Vagina (tissue), 2 donors: ENCODE data around the gene HACD2. TPM values are rescaled to one million over a fixed set of nuclear protein-coding genes. Genes with fewer than 3 reads are reported as not detected.
A peak's percentile ranks its signal among the peaks of the same experiment; 100 is the strongest.

Source experiments
- DNase-seq, 2 donors: peaks; one replicate each; pipeline ENCODE4 v3.0.0-alpha.2; 2017; ENCODE audit errors: extremely low spot score in 2 of 2
- H3K27ac ChIP-seq: fragments of 200-600 bp; sonication (generic); one replicate; pipeline ENCODE4 v1.5.1; 2019
- H3K27me3 ChIP-seq: fragments of 200-600 bp; sonication (generic); one replicate; pipeline ENCODE4 v1.5.1; 2019
- H3K36me3 ChIP-seq, 2 donors: fragments of 200-600 bp; sonication (generic); one replicate each; pipeline ENCODE4 v1.5.1; 2017 to 2019
- H3K4me1 ChIP-seq: fragments of 200-600 bp; sonication (generic); one replicate; pipeline ENCODE4 v1.5.1; 2019
- H3K4me3 ChIP-seq, 2 donors: fragments of 200-600 bp; sonication (generic); 1 replicate in 1 of 2; 2 replicates in 1 of 2; pipeline ENCODE4 v1.5.1; 2016 to 2019
- H3K9me3 ChIP-seq: fragments of 200-600 bp; sonication (generic); one replicate; pipeline ENCODE4 v1.5.1; 2019
- CTCF ChIP-seq, 3 experiments: fragments of 450-650 bp in 2 of 3; fragments of 200-600 bp in 1 of 3; sonication (generic) in 1 of 3; IDR thresholded peaks; one replicate each; pipeline ENCODE4 v1.5.1; 2017 to 2019; ENCODE audit warnings: antibody characterized with exemption in 3 of 3, mild to moderate bottlenecking in 2 of 3, moderate library complexity in 2 of 3
- POLR2A ChIP-seq, 2 donors: fragments of 450-650 bp; IDR thresholded peaks; one replicate each; pipeline ENCODE4 v1.6.1; 2017; ENCODE audit warnings: antibody characterized with exemption in 2 of 2, mild to moderate bottlenecking in 2 of 2, moderate library complexity in 2 of 2
- POLR2AphosphoS5 ChIP-seq, 2 donors: sonication (generic); formaldehyde crosslinking; IDR thresholded peaks; one replicate each; pipeline ENCODE4 v1.9.0; 2017; ENCODE audit warnings: antibody characterized with exemption in 2 of 2, mild to moderate bottlenecking in 2 of 2, low read depth in 1 of 2; ENCODE audit not compliant: insufficient read depth in 1 of 2
- intact Hi-C: fragments of 100-400 bp; cut with DNase I; formaldehyde crosslinking; loops from one replicate; pipeline ENCODE4 v1.15.1; 2023
- total RNA-seq: library from RNA; depleted of rRNA; stranded (reverse); fragments of >200 nt; gene quantifications from one replicate; pipeline ENCODE4 v1.2.3, GENCODE V29; 2016

HACD2 gene
- total RNA-seq, 1 donor from 2014 or later = 26.3 TPM

- Histone ChIP-seq H3K27ac (no peak overlapping the region), H3K27me3 (no peaks in the 10 kb centered on the region), H3K4me3 (no peak overlapping the region), H3K36me3 (no peaks in the 10 kb centered on the region), H3K4me1 (no peaks in the 10 kb centered on the region), H3K9me3 (no peaks in the 10 kb centered on the region)
- intact Hi-C loops = no loop called here
- DNase-seq = peak in 1 of 2 donors; percentile 91
- TF ChIP-seq POLR2AphosphoS5 (IDR thresholded peaks at IDR 0.05; ENCODE audit: insufficient read depth in 1 of 2, low read depth in 1 of 2) = no peak
- TF ChIP-seq POLR2A (IDR thresholded peaks at IDR 0.05) = no peak
- no peak for TF ChIP-seq CTCF (IDR thresholded peaks at IDR 0.05)
These were observed 113.7 kb downstream of the HACD2 start for GRCh38 chr3:123471106-123471505.

DNA sequence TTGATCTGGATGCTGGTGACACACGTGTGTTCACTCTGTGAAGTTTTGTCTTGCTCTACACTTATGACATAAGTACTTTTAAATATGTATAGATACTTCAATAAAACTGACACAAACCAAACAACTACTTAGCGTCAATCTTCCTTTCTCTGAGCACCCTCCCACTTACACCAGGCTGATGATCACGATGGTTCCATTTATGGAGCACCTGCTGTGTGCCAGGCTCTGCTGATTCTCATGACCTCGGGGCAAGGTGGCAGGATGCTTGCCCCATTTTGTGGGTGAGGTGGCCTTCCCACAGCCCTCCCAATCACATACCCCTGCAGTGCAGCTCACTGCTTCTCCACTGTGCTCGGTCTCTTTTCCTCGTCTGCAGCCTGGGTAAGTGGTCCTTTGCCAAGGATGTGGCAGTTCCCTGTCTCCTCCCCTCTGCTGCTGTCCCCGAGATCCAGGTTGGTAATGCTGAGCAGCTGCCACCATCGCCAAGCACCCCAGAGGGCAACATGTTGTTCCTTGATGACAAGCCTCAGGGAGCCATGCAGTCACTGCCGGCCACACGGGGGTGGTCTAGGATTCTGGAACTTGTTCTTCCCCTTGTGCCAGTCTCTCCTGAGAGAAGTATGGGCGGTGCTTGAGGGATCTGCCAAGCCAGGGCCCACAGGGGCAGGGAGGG, 115.4 kb downstream of the HACD2 start:
- no peaks in the 10 kb centered on the region for H3K9me3 ChIP-seq
- no peaks in the 10 kb centered on the region for H3K36me3 ChIP-seq
- no peak overlapping the region for H3K4me3 ChIP-seq
- TF ChIP-seq POLR2A (IDR thresholded peaks at IDR 0.05) = no peak
- TF ChIP-seq POLR2AphosphoS5 (IDR thresholded peaks at IDR 0.05; ENCODE audit: insufficient read depth in 1 of 2, low read depth in 1 of 2) = no peak
- no peak for TF ChIP-seq CTCF (IDR thresholded peaks at IDR 0.05)
- no peaks in the 10 kb centered on the region for H3K27me3 ChIP-seq
- no peak for DNase-seq
- no peaks in the 10 kb centered on the region for H3K4me1 ChIP-seq
- intact Hi-C loops = no loop called here
- no peak overlapping the region for H3K27ac ChIP-seq

DNA sequence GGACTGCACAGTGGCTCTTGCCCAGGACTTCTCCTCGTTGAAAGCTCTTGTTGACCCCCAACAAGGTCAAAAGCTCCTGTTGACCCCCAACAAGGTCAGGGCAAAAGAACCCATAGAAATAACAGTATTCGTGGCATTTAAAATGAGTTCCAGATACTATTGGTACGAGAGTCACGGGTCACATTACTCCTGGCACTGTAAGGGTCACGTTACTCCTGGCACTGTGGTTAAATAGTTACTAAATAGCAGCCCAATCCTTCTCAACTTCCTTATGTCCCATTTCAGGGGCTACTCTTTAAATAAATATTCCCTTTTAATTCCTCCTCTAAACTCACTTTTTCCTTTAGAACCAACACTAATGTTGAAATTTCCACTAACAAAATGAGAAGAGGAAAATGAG, 117.8 kb downstream of the HACD2 start:
- intact Hi-C loops = no loop called here
- no peaks in the 10 kb centered on the region for H3K27me3 ChIP-seq
- TF ChIP-seq CTCF (IDR thresholded peaks at IDR 0.05) = no peak
- TF ChIP-seq POLR2A (IDR thresholded peaks at IDR 0.05) = no peak
- TF ChIP-seq POLR2AphosphoS5 (IDR thresholded peaks at IDR 0.05; ENCODE audit: insufficient read depth in 1 of 2, low read depth in 1 of 2) = no peak
- no peak overlapping the region for H3K4me3 ChIP-seq
- H3K27ac ChIP-seq = no peak overlapping the region
- H3K9me3 ChIP-seq = no peaks in the 10 kb centered on the region
- H3K36me3 ChIP-seq = no peaks in the 10 kb centered on the region
- no peak for DNase-seq
- no peaks in the 10 kb centered on the region for H3K4me1 ChIP-seq

DNA sequence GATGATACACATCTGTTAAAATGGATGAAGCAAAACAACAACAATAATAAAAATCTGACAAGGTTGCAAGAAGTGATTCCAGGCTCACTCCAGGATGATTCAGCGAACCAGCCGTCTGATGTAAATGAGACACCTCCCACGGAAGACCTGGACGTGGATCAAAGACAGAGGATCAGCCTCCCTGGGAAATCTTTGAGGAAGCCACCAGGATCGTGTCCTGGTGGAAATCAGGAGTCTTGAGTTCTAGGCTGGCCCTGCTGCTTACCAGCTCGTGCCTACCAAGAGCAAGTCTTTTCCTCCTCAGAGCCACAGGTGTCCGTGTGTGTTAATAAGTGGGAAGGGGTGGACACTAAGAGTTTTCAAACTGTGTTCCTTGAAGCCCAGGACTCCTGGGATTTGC, 120.6 kb downstream of the HACD2 start:
- Histone ChIP-seq H3K27ac (no peak overlapping the region), H3K9me3 (no peaks in the 10 kb centered on the region), H3K36me3 (no peaks in the 10 kb centered on the region), H3K4me3 (no peak overlapping the region), H3K27me3 (no peaks in the 10 kb centered on the region), H3K4me1 (no peaks in the 10 kb centered on the region)
- TF ChIP-seq CTCF (IDR thresholded peaks at IDR 0.05) (no peak), POLR2A (IDR thresholded peaks at IDR 0.05) (no peak), POLR2AphosphoS5 (IDR thresholded peaks at IDR 0.05; ENCODE audit: insufficient read depth in 1 of 2, low read depth in 1 of 2) (no peak)
- intact Hi-C loops = no loop called here
- DNase-seq = no peak

- TF ChIP-seq POLR2A (IDR thresholded peaks at IDR 0.05) (no peak), POLR2AphosphoS5 (IDR thresholded peaks at IDR 0.05; ENCODE audit: insufficient read depth in 1 of 2, low read depth in 1 of 2) (no peak), CTCF (IDR thresholded peaks at IDR 0.05) (no peak)
- intact Hi-C loops = no loop called here
- Histone ChIP-seq H3K27me3 (no peaks in the 10 kb centered on the region), H3K4me1 (no peaks in the 10 kb centered on the region), H3K4me3 (no peak overlapping the region), H3K9me3 (no peaks in the 10 kb centered on the region), H3K27ac (no peak overlapping the region), H3K36me3 (no peaks in the 10 kb centered on the region)
- no peak for DNase-seq
These were observed 125.0 kb downstream of the HACD2 start for GRCh38 chr3:123459862-123460261.
